HUES6 (cell line): ENCODE measurements around the gene CCDC191.

Source experiments
- H3K27ac ChIP-seq: 2 replicates; pipeline ENCODE4 v1.7.0; 2013; ENCODE audit warnings: low read depth, mild to moderate bottlenecking, low read length, inconsistent platforms
- H3K27me3 ChIP-seq: 2 replicates; pipeline ENCODE4 v1.6.1; 2013; ENCODE audit warnings: low read length; ENCODE audit not compliant: control insufficient read depth, insufficient read depth
- H3K36me3 ChIP-seq: 2 replicates; pipeline ENCODE4 v1.6.1; 2013; ENCODE audit warnings: low read length; ENCODE audit not compliant: control insufficient read depth, insufficient read depth
- H3K4me1 ChIP-seq: 2 replicates; pipeline ENCODE4 v1.6.1; 2013; ENCODE audit warnings: low read length; ENCODE audit not compliant: control insufficient read depth, insufficient read depth
- H3K4me3 ChIP-seq: 2 replicates; pipeline ENCODE4 v1.5.1; 2013; ENCODE audit warnings: low read depth, low read length
- H3K9ac ChIP-seq: one replicate; pipeline ENCODE4 v1.6.1; 2013; ENCODE audit warnings: mild to moderate bottlenecking, low read length
- H3K9me3 ChIP-seq: 2 replicates; pipeline ENCODE4 v1.6.1; 2013; ENCODE audit warnings: low read depth, low read length; ENCODE audit not compliant: control insufficient read depth, insufficient read depth

Gene CCDC191, protein sequence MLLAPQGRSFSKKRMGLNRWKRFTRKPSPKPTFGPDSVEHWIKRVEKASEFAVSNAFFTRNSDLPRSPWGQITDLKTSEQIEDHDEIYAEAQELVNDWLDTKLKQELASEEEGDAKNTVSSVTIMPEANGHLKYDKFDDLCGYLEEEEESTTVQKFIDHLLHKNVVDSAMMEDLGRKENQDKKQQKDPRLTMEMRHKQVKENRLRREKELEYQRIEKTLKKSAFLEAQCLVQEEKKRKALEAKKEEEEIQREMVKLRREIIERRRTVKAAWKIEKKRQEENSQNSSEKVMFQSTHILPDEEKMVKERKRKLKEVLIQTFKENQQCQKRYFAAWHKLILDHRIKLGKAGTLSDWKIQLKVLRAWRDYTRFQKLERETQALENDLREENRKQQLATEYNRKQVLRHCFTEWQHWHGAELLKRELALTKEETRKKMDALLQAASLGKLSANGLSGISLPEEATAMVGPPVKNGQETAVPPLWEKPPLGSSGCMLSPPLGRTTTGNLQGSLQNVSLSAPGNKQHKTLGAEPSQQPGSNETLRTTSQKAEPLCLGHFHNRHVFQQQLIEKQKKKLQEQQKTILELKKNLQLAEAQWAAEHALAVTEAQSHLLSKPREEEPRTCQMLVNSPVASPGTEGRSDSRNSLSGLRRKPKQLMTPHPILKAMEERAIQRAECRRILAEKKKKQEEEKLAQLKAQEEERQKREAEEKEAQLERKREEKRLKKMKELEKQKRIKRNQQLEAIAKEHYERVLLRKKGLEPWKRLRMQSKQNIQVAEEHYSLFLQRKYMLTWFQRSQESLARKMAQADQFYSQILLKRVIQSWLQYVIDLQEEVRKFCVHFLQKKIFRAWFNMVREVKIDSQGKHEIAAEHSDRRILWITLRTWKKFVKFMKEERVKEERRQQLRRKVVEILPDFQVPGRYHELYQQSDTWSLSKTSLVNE

DNA sequence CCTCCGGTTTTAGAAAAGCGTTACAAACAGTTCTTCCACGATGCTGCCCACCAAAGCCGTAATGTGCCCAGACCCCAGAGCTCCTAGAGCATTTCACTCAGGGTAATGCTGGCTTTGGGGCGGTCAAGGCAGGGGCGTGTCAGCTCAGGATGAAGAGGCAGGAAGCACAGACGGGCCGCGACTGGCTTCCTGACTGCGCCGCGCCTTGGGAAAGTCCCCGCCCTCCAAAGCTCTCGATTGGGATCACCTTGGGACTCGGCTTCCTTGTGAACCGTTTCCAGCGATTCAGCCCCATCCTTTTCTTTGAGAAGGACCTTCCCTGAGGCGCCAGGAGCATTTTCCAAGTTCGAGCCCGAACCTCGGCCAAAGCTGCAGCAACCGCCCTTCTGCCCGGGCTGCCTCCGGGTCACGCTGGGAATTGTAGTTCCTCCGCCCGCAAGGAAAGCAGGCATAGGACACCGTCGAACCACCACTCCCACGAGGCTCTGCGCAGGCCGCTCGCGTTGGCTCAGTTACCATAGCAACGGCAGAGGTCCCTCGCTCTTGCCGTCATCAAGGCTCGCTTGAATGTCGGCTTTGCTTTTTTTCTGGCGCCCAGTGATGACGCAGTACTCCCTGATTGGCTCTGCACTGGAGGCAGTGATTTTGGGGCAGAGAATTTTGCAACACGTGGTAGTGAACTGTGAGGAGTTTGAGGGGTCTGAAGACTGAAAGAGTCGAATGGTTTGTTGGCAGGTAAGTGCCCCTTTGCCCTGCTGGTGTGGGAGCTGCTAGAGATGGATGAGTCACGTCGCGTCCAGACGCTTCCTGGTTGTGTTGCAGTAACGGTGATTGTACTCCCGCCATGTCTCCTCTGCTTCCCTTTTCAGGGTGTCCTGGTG is at the start of gene CCDC191, which contains the start of gene QTRT2:
CCDC191 (minus strand) TSS at position 397 of the 881 bp plus-strand sequence; CDS start at position 337, 60 bp downstream.
QTRT2 (plus strand) TSS at position 608 of the 881 bp plus-strand sequence. CDS start 8,521 bp downstream, outside the sequence.
- H3K4me3 ChIP-seq, result peak within 1 kb of the TSS; percentile 84
- H3K27me3 ChIP-seq, result no peaks in the 10 kb centered on the region
- peak within 1 kb of the TSS; percentile 61; the same call in 1 of the 2 replicates for H3K27ac ChIP-seq
- peak within 1 kb of the TSS; percentile 84 for H3K9ac ChIP-seq
- H3K4me1 ChIP-seq, result no peaks in the 10 kb centered on the region
- H3K9me3 ChIP-seq, result no peaks in the 10 kb centered on the region
- H3K36me3 ChIP-seq, result peaks cover 4% of the 10 kb centered on the region; the same call in 1 of the 2 replicates

- Histone ChIP-seq H3K4me1 (peaks cover 3% of the 10 kb centered on the region; the same call in 1 of the 2 replicates), H3K9me3 (no peaks in the 10 kb centered on the region), H3K27ac (no peak overlapping the region), H3K27me3 (no peaks in the 10 kb centered on the region), H3K9ac (no peak overlapping the region), H3K4me3 (no peak overlapping the region), H3K36me3 (no peaks in the 10 kb centered on the region)
Observed at GRCh38 chr3:114104414-114104813, 48.1 kb upstream of the CCDC191 start.

- H3K4me3 ChIP-seq, result no peak overlapping the region
- H3K9ac ChIP-seq, result no peak overlapping the region
- no peaks in the 10 kb centered on the region for H3K27me3 ChIP-seq
- H3K9me3 ChIP-seq, result no peaks in the 10 kb centered on the region
- H3K27ac ChIP-seq, result no peak overlapping the region
- H3K4me1 ChIP-seq, result peaks cover 3% of the 10 kb centered on the region; the same call in 1 of the 2 replicates
- H3K36me3 ChIP-seq, result no peaks in the 10 kb centered on the region
Observed at GRCh38 chr3:114103858-114104257, 47.5 kb upstream of the CCDC191 start.

- H3K4me3 ChIP-seq, result no peak overlapping the region
- H3K27me3 ChIP-seq, result no peaks in the 10 kb centered on the region
- H3K4me1 ChIP-seq, result peaks cover 3% of the 10 kb centered on the region; the same call in 1 of the 2 replicates
- H3K9me3 ChIP-seq, result no peaks in the 10 kb centered on the region
- no peaks in the 10 kb centered on the region for H3K36me3 ChIP-seq
- H3K27ac ChIP-seq, result no peak overlapping the region
- no peak overlapping the region for H3K9ac ChIP-seq
Observed at GRCh38 chr3:114103181-114103580, 46.9 kb upstream of the CCDC191 start.

- no peaks in the 10 kb centered on the region for H3K27me3 ChIP-seq
- H3K27ac ChIP-seq, result no peak overlapping the region
- H3K36me3 ChIP-seq, result no peaks in the 10 kb centered on the region
- peaks cover 3% of the 10 kb centered on the region; the same call in 1 of the 2 replicates for H3K4me1 ChIP-seq
- H3K4me3 ChIP-seq, result no peak overlapping the region
- H3K9me3 ChIP-seq, result no peaks in the 10 kb centered on the region
- H3K9ac ChIP-seq, result no peak overlapping the region
Observed at GRCh38 chr3:114101101-114101500, 44.8 kb upstream of the CCDC191 start.

DNA sequence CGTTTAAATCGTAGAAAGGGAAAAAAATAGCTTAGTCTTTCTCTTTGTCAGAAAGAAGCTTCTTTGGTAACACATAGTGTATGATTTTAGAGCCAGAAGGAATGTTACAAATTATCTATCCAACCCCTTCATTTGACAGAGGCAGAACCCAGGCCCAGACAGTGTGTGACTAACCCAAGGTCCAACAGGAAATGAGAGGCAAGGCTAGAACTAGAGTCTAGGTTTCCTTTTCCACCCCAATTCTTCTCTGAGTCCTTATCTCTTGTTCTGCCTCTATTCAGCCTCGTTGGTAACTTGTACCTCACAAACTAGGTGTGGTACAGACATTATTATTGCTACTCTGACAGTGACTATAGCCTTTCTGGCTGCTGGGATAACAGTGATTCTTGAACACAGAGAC is 39.5 kb upstream of the CCDC191 start:
- no peak overlapping the region for H3K9ac ChIP-seq
- no peaks in the 10 kb centered on the region for H3K36me3 ChIP-seq
- H3K27ac ChIP-seq, result peak overlapping the region; percentile 33; the same call in 1 of the 2 replicates
- no peaks in the 10 kb centered on the region for H3K9me3 ChIP-seq
- H3K27me3 ChIP-seq, result no peaks in the 10 kb centered on the region
- peaks cover 5% of the 10 kb centered on the region; the same call in 1 of the 2 replicates for H3K4me1 ChIP-seq
- no peak overlapping the region for H3K4me3 ChIP-seq

DNA sequence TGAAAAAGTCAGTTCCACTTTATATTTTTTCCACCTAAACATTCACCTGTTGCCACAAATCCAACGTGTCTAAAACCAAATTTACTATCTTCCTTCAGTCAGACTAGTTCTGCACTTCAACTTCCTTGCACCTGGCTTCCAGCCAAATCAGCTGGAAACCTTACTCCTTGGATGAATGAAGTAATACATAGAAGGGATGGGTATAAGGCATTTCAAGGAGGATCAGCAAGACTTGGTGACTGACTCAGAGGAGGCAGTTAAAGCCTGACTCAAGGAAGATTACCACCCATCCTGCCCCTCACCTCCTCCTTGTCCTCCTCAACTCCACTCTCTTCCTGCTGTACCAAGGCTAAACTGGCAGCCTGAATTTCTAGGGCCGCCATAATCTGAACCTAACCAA is 37.3 kb upstream of the CCDC191 start:
- Histone ChIP-seq H3K4me3 (no peak overlapping the region), H3K27ac (no peak overlapping the region), H3K36me3 (no peaks in the 10 kb centered on the region), H3K4me1 (peaks cover 5% of the 10 kb centered on the region; the same call in 1 of the 2 replicates), H3K27me3 (no peaks in the 10 kb centered on the region), H3K9me3 (no peaks in the 10 kb centered on the region), H3K9ac (no peak overlapping the region)

- peaks cover 5% of the 10 kb centered on the region; the same call in 1 of the 2 replicates for H3K4me1 ChIP-seq
- no peaks in the 10 kb centered on the region for H3K27me3 ChIP-seq
- no peak overlapping the region for H3K4me3 ChIP-seq
- no peaks in the 10 kb centered on the region for H3K9me3 ChIP-seq
- H3K9ac ChIP-seq, result no peak overlapping the region
- no peak overlapping the region for H3K27ac ChIP-seq
- no peaks in the 10 kb centered on the region for H3K36me3 ChIP-seq
Observed at GRCh38 chr3:114093016-114093380, 36.7 kb upstream of the CCDC191 start.

DNA sequence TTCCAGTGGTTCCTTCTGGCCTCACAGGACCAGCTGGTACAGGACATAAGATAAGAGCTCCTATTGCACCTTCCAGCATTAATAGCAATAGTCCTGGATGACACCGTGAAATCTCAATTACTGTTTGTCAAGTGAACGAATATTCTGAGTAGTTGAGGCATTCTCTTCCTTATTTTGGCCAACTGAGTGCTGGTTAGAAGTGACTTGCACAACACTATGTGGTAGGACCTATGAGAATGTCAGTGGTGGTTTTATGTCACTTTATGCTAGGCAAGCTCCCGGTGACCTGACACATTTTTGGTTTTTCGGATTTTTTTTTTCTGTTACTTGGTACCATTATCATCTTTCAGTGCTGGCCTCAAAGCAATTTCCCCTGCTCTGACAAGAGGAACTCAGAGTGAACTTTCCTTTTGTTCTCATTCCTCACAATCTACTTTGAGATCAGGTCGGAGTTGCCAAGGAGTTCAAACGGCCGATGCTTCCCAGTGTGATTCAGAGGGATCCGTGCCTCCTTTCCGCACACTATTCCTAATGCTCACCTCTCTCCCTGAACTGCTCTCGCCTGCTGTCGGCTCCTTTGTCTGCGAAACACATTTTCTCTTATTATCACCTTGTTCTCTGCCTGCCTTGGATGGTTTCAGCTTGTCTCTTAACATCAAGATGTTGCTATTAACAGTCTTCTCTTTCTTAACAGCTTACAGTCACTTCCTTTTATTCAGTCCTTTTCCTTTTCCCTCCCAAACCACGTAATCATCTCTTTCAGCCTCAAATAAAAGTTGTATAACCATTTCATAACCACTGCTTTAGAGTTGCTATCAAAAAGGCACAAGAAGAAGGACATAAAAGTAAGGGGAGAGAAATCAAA is 36.1 kb upstream of the CCDC191 start:
- Histone ChIP-seq H3K27ac (no peak overlapping the region), H3K9me3 (no peaks in the 10 kb centered on the region), H3K4me1 (peaks cover 5% of the 10 kb centered on the region; the same call in 1 of the 2 replicates), H3K4me3 (no peak overlapping the region), H3K27me3 (no peaks in the 10 kb centered on the region), H3K36me3 (peaks cover 4% of the 10 kb centered on the region; the same call in 1 of the 2 replicates), H3K9ac (no peak overlapping the region)
